Adrenal gland (tissue), 12 donors: ENCODE results near the gene MCAM. TPM values are rescaled to one million over a fixed set of nuclear protein-coding genes. Genes with fewer than 3 reads are reported as not detected.

Experiments used
- DNase-seq, 7 donors: peaks; one replicate each; pipeline ENCODE4 v3.0.0-alpha.2; 2019 to 2020
- H3K27ac ChIP-seq, 5 donors: fragments of 200-600 bp; sonication (generic) in 4 of 5; 1 replicate in 3 of 5; 2 replicates in 2 of 5; pipeline versions ENCODE4 v1.5.1 to v1.8.0; 2016 to 2020; ENCODE audit warnings: mild to moderate bottlenecking in 1 of 5
- H3K27me3 ChIP-seq: fragments of 200-600 bp; 2 replicates; pipeline ENCODE4 v1.8.0; 2021
- H3K36me3 ChIP-seq, 2 donors: fragments of 200-600 bp; replicated peaks in 1 of 2; 1 replicate in 1 of 2; 2 replicates in 1 of 2; pipeline versions ENCODE4 v1.5.1 to v1.8.0; 2018 to 2022
- H3K4me1 ChIP-seq, 2 donors: fragments of 200-600 bp; replicated peaks in 1 of 2; 1 replicate in 1 of 2; 2 replicates in 1 of 2; pipeline versions ENCODE4 v1.5.1 to v1.8.0; 2018 to 2021
- H3K4me3 ChIP-seq, 4 donors: fragments of 200-600 bp; sonication (generic) in 3 of 4; one replicate each; pipeline ENCODE4 v1.5.1; 2016 to 2018
- H3K9me3 ChIP-seq, 3 donors: fragments of 200-600 bp; sonication (generic) in 1 of 3; replicated peaks in 1 of 3; 1 replicate in 2 of 3; 2 replicates in 1 of 3; pipeline versions ENCODE4 v1.5.1 to v1.8.0; 2016 to 2021
- POLR2A ChIP-seq, 2 donors: fragments of 450-650 bp; IDR thresholded peaks; one replicate each; pipeline ENCODE4 v1.6.1; 2017; ENCODE audit warnings: antibody characterized with exemption in 2 of 2, mild to moderate bottlenecking in 2 of 2, moderate library complexity in 1 of 2
- WGBS, 4 donors: extraction: QIAGEN DNeasy Blood & Tissue Kit in 2 of 4; methylation state at CpG; one replicate each; pipeline versions ENCODE4 v1.1.5 to v1.1.7; 2013 to 2017; 5-methylcytosine and 5-hydroxymethylcytosine counted together
- intact Hi-C, 2 donors: fragments of 100-400 bp; cut with DNase I; formaldehyde crosslinking; loops; one replicate each; pipeline versions ENCODE4 v1.14.1 to v1.15.0; 2022 to 2023
- polyA plus RNA-seq, 3 donors: library from polyadenylated mRNA; stranded (reverse); fragments of 200-250 nt in 2 of 3; fragments of 350-450 nt in 1 of 3; fragmentation: Illumina TruSeq in 1 of 3; extraction: RNeasy Lipid Tissue Mini Kit (QIAGEN cat#74804) in 1 of 3; gene quantifications; one replicate each; pipeline ENCODE4 v1.2.3, GENCODE V29; 2013 to 2014
- total RNA-seq, 9 donors: library from RNA; depleted of rRNA in 4 of 9; stranded (reverse); fragments of >200 nt in 4 of 9; fragments of 120-200 nt in 1 of 9; fragmentation: NEBNext Ultra II Directional in 1 of 9; extraction: Animal tissue kit (Norgen Biotek cat#: 25700) in 1 of 9; gene quantifications; one replicate each; pipeline versions ENCODE4 v1.1.0 to v1.2.4, GENCODE V29; 2013 to 2023
- TF ChIP-seq, protein P1 (sequence below), 6 experiments: fragments of 450-650 bp in 4 of 6; fragments of 200-600 bp in 2 of 6; sonication (generic) in 1 of 6; IDR thresholded peaks; 1 replicate in 5 of 6; 2 replicates in 1 of 6; pipeline versions ENCODE4 v1.5.1 to v1.8.0; 2016 to 2021; ENCODE audit warnings: antibody characterized with exemption in 6 of 6, mild to moderate bottlenecking in 2 of 6, moderate library complexity in 1 of 6
- donor health status: healthy with polysubstance abuse.
- donor health status: Bipolar disorder and iron deficiency.
- donor health status: DM: yes; HTN: yes; CAD: no.
- donor health status: DM: no; HTN: no; CAD: no.
- donor health status: DM: no; HTN: no; CAD: no.
- donor health status: DM: yes; HTN: yes; CAD: no.

MCAM gene
- total and polyA plus RNA-seq, 12 donors = 12.1 to 143 (median 32.1) TPM

DNA sequence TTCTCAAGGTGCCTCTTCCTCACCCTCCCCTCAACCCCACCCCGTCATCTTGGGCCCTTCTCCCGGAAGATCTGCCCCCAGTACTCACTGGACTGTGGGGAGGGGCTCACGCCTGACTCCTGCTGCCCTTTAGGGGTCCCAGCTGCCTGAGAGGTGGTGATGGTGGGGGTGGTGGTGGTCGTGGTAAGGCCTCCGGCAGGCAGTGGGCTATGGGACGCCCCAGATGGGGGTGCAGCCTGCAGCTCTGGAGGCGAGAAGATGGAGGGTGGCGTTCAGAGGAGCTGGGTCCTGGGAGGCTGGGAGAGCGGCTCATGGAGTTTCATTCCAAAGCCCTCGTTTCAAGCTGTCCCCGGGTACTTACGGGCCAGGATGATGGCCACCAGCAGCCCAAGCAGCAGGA is 28.8 kb upstream of the MCAM start:
- no peak for TF ChIP-seq POLR2A (IDR thresholded peaks at IDR 0.05)
- TF ChIP-seq, protein P1, sequence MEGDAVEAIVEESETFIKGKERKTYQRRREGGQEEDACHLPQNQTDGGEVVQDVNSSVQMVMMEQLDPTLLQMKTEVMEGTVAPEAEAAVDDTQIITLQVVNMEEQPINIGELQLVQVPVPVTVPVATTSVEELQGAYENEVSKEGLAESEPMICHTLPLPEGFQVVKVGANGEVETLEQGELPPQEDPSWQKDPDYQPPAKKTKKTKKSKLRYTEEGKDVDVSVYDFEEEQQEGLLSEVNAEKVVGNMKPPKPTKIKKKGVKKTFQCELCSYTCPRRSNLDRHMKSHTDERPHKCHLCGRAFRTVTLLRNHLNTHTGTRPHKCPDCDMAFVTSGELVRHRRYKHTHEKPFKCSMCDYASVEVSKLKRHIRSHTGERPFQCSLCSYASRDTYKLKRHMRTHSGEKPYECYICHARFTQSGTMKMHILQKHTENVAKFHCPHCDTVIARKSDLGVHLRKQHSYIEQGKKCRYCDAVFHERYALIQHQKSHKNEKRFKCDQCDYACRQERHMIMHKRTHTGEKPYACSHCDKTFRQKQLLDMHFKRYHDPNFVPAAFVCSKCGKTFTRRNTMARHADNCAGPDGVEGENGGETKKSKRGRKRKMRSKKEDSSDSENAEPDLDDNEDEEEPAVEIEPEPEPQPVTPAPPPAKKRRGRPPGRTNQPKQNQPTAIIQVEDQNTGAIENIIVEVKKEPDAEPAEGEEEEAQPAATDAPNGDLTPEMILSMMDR (IDR thresholded peaks at IDR 0.05) = no peak
- Histone ChIP-seq H3K9me3 (no peaks in the 10 kb centered on the region), H3K27ac (no peak overlapping the region), H3K27me3 (no peaks in the 10 kb centered on the region), H3K36me3 (no peaks in the 10 kb centered on the region), H3K4me1 (peaks cover 9 to 12% of the 10 kb centered on the region in 2 donors), H3K4me3 (no peak overlapping the region)
- 82 to 90% (median 85%) methylated on average over 9 to 12 of the region's 12 CpGs for WGBS, 4 donors
- no peak for DNase-seq
- intact Hi-C loops = no loop called here

DNA sequence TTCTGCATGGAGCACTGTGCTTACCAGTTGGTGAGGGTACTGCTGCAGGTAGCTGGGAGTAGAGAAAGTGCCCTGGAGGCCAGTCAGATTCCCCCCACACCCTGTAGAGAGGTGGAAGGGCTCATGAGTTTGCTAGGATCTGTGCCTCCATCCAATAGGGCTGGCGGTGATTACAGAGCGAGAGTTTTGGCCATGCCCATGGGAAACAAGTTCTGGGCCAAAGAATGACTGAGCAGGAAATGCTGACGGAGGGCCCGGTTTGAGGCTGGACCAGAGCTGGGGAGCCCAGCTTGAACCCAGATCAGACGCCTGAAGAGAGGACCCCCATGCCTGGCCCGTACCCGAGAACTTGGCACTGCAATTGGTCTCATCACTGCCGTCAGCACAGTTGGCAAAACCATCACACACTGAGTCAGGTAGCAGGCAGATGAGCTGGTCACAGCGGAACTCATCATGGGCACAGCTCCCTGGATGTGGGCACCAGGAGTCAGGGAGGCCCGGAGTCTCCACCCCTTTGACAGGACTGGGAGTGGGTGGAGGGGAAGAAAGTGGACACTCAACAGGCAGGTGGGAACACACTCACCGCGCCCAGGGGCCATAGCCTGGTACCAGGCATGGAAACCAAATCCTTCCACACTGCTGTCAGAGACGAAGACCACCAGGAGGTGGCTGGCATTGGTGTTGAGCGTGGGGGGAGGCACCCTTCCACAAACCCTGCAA is 27.5 kb upstream of the MCAM start:
- Histone ChIP-seq H3K27me3 (no peaks in the 10 kb centered on the region), H3K27ac (no peak overlapping the region), H3K4me3 (no peak overlapping the region), H3K4me1 (peaks cover 20 to 22% of the 10 kb centered on the region in 2 donors), H3K9me3 (no peaks in the 10 kb centered on the region), H3K36me3 (no peaks in the 10 kb centered on the region)
- TF ChIP-seq, protein P1 (IDR thresholded peaks at IDR 0.05) = no peak
- TF ChIP-seq POLR2A (IDR thresholded peaks at IDR 0.05) = no peak
- intact Hi-C loops = loop anchor here in 1 of 2 donors (5.0 kb wide), 1 partner anchor 33 kb away; no protein-coding TSS in a partner anchor
- no peak for DNase-seq
- WGBS, 4 donors = 76 to 82% (median 81%) methylated on average over 9 to 14 of the region's 14 CpGs

DNA sequence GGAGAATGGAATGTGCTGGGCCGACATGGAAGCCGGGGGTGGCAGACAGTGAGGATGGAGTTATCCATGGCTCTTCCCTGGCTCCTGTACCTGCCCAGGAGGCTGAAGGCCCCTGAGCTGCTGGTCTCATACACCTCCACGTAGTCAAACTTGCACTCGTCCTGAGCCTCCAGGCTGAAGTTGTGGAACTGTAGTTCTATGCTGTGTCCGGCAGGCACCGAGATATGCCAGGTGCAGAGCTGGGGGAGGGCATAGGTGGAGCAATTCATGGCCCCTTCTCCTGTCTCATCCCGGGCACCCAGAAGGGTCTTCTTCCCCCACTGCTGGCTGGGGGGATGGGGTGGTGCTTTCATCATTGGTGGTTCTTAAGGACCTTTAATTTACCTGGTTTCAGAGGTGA is 26.8 kb upstream of the MCAM start:
- no peaks in the 10 kb centered on the region for H3K36me3 ChIP-seq
- H3K4me3 ChIP-seq = no peak overlapping the region
- H3K27me3 ChIP-seq = no peaks in the 10 kb centered on the region
- intact Hi-C loops = loop anchor here in 1 of 2 donors (5.0 kb wide), 1 partner anchor 34 kb away; no protein-coding TSS in a partner anchor
- DNase-seq = no peak
- peaks cover 22 to 29% of the 10 kb centered on the region in 2 donors for H3K4me1 ChIP-seq
- H3K9me3 ChIP-seq = no peaks in the 10 kb centered on the region
- H3K27ac ChIP-seq = no peak overlapping the region
- 80 to 95% (median 92%) methylated on average over 6 to 7 of the region's 7 CpGs for WGBS, 4 donors
- TF ChIP-seq, protein P1 (IDR thresholded peaks at IDR 0.05) = no peak
- no peak for TF ChIP-seq POLR2A (IDR thresholded peaks at IDR 0.05)

DNA sequence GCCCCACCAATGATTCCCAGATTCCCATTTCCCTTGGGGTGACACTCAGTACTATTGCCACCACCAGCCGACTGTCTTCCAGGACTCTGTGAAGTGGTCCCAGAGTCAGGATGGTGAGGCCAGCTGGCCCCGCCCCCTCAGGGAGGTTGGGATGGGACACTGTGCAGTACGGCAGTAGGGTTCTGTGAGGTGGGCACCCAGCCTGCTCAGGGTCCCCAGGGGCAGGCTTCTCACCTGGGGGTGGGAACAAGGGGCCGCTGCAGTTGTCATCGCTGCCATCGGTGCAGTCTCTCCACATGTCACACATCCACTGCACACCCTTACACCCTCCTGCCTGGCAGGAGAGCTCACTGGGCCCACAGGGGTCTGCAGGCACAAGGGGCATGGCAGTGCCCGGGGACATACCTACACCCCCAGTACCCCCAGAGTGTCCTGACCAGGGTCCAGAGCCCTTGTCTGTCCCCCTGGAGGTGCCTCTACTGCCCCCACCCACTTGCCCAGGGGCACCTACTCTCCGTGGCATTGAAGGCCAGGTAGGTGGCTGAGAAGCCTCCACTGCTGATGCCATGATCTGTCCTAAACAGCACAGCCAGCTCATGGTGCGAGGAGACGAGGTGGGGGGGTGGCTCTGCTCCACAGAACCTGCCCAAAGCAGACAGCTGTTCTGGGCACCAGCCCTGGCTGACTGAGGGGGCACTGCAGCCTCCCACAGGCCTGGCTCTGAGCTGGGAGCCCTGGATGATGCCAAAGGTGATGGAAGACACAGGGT is 25.6 kb upstream of the MCAM start:
- no peak overlapping the region for H3K4me3 ChIP-seq
- intact Hi-C loops = loop anchor here in 1 of 2 donors (5.0 kb wide), 1 partner anchor 35 kb away; no protein-coding TSS in a partner anchor
- H3K9me3 ChIP-seq = no peaks in the 10 kb centered on the region
- no peak for TF ChIP-seq POLR2A (IDR thresholded peaks at IDR 0.05)
- TF ChIP-seq, protein P1 (IDR thresholded peaks at IDR 0.05) = no peak
- peaks cover 22 to 40% of the 10 kb centered on the region in 2 donors for H3K4me1 ChIP-seq
- no peaks in the 10 kb centered on the region for H3K36me3 ChIP-seq
- no peak for DNase-seq
- H3K27ac ChIP-seq = no peak overlapping the region
- no peaks in the 10 kb centered on the region for H3K27me3 ChIP-seq
- 74 to 89% (median 81%) methylated on average over 3 to 10 of the region's 10 CpGs for WGBS, 4 donors
